Islet precursor cell (in vitro differentiated cells): ENCODE data around the gene C11orf24.
"Not testable (repeated sequence)": the region's sequence is repeated elsewhere in the genome, so short reads cannot be mapped to it uniquely, and the experiment has no call there.

Experiments
- DNase-seq: peaks from one replicate; pipeline ENCODE4 v3.0.0-alpha.2; 2018

The C11orf24 gene

DNA sequence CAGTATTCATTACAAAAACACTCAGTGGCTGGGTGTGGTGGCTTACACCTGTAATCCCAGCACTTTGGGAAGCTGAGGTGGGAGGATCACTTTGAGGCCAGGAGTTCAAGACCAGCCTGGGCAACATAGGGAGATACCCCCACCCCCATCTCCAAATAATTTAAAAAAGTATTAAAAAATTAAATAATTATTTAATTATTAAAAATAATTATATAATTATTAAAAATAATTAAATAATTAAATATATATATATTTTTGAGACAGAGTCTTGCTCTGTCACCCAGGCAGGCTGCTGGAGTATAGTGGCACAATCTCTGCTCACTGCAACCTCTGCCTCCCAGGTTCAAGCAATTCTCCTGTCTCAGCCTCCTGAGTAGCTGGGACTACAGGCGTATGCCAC lies 27.9 kb downstream of the C11orf24 start:
- not testable (repeated sequence) for DNase-seq

GRCh38 chr11:68242616-68243015 lies 29.2 kb downstream of the C11orf24 start:
- no peak for DNase-seq

DNA sequence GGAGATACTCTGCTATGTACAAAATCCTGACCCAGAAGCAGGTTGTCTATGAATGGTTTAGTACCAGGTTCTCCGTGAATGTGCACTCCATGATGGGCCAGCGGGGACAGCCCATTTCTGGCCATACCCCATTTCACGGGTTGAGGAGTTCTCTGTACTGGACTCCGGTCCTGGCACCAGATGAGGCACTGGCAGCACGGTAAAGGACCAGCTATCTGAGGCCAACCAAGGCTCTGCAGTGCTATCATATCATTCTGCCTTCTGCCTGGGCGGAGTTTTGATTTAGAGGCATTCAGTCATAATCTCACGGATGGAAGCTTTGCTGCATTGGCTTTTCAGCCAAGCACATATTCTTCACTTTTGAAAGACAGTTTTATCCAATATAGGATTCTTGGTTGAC lies 40.2 kb downstream of the C11orf24 start:
- no peak for DNase-seq

DNA sequence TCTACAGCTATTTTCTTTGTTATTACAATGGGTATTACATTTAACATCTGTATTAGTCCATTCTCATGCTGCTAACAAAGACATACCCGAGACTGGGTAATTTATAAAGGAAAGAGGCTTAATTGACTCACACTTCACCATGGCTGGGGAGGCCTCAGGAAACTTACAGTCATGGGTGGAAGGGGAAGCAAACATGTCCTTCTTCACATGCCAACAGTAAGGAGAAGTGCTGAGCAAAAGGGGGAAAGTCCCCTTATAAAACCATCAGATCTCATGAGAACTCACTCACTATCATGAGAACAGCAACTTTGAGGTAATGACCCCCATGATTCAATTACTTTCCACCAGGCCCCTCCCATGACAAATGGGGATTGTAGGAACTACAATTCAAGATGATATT lies 42.2 kb downstream of the C11orf24 start:
- no peak for DNase-seq

GRCh38 chr11:68226421-68226820 lies 45.4 kb downstream of the C11orf24 start:
- DNase-seq = no peak

- DNase-seq = no peak
Measured at GRCh38 chr11:68224606-68225005, 47.2 kb downstream of the C11orf24 start.

DNA sequence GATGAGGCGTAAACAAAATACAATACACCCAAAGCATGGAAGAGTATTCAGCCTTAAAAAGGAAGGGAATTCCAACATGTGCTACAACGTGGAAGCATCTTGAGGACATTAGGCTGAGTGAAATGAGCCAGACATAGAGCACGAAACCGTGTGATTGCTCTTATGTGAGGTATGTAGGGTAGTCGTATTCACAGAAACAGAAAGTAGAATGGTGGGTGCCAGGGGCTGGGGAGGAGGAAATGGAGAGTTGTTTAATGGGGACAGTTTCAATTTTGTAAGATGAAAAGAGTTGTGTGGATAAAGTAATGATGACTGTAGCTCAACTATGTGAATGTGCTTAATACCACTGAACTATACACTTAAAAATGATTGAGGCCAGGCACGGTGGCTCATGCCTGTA lies 48.5 kb downstream of the C11orf24 start:
- DNase-seq = no peak

DNA sequence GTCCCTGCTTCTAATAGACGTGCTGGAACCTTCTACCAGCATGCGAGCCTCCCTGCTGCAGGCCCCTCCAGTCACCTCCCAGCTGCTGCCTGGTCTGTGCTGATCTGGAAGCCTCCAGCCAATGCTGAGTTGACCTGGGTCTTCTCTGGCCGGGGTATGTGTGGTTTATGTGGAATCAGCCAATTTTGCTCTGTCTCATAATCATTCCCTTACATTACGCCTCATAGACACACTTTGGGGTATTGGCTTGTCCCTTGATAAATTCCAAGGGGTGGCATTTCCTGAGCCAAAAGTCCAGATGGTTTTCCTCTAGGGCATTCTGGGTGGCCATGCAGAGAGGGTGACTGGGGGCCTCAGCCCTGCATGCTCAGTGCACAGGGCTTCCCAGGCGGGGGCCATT lies 50.4 kb downstream of the C11orf24 start:
- DNase-seq = no peak

GRCh38 chr11:68216171-68216938 lies 55.4 kb downstream of the C11orf24 start:
- no peak for DNase-seq

- no peak for DNase-seq
Measured at GRCh38 chr11:68215524-68216170, 56.1 kb downstream of the C11orf24 start.

DNA sequence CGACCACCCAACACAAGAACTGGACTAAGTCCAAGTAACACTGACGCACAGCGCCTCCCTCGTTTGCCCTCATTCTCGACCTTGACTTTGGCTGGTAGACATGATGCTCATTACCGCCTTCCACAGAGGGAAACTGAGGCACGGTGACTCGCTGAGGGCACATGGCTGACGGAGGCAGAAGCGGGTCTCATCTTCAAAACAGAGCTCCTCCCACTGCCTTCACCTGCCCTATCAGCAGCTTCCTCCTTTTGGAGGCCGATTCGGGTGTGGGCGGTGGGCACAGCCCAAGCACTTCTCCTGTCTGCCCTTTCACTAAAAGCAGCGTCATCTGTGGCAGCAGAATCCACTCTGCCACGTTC lies 56.7 kb downstream of the C11orf24 start:
- no peak for DNase-seq

DNA sequence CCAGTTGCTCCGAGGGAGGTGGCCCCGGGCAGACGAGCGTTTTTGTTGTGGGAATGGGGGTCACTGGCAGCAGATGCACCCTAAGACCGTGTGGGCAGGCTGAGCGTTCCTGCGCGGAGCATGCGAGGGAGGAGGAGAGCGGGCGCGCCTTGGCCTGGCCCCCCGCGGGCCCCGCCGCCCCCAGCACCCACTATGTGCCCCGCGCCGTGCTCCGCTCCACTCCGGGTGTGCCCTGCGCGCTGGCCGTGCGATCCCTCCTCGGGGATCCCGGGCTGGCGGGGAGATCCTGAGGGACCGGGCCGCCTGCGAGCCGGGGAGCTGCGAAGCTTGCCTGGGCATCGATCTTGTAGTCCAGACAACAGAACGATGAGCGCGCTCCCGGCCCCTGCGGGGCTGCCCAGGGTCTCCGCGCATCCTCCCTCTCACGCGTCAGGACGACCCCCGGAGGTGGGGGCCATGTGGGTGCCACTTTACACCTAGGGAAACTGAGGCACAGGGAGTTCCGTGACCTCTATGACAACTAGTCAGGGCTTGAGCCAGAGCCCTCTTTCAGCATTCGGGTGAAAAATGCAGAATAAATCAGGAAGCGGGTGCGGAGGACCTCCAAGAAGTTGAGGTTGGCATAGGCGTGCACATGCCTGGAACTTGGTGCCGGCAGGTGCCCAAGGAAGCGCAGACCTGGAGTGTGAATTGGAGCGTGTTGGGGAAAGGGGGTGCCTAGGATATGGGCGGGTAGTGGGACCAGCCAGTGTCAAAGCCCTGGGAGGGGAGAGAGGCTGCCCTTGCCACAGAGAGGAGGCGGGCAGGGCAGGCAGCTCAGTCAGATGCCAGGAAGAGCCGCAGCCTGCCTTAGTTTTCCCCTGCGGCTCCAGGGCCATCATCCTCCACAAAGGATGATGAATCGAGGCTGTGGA lies 57.3 kb downstream of the C11orf24 start:
- peak; percentile 61 for DNase-seq

- peak; percentile 90 for DNase-seq
Measured at GRCh38 chr11:68213555-68214172, 58.1 kb downstream of the C11orf24 start.

DNA sequence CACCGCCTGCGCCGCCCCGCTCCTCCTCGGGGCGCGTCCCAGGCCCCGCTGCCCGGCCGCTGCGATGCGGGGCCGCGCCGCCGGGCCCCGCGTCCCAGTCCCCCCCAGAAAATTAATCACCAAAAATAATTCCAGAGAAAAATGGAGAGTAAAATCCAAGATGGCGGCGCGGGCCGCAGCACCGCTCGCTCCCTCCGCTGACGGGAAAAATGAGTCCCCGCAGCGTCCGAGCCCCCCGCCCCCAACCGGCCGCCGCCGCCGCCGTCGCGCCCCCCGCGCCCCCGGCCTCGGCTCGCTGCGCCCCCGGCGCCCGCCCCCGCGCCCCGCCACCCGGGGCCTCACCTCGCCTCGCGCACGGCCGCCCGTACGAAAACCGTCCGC lies 58.6 kb downstream of the C11orf24 start, which contains the start of gene KMT5B:
TSS of gene KMT5B (minus strand) at position 162 of the 381 bp plus-strand sequence. CDS start 23,220 bp downstream, outside the sequence.
- DNase-seq = no peak

- DNase-seq = peak; percentile 82
Measured at GRCh38 chr11:68212421-68213134, 59.2 kb downstream of the C11orf24 start.

DNA sequence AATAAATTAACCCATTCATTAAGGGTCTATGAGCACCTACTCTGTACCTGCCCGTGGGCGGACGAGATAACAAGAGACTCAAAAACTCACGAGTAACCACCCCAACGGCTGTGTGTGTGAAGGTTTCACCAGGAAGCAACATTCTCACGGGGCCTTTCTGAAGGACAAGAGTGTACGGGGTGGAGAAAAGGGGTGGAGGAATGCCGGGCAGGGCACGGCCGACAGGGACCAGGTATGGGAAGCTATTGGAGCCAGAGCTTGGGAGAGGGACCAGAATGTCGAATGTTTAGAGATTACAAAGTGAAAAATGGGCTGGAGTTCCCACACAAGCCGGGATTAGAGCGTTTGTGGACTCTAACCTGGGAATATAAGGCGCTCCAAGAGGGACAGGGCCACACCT lies 60.2 kb downstream of the C11orf24 start:
- DNase-seq = no peak
